ENCODE measurements around the gene TMEM205. TPM values are rescaled to one million over a fixed set of nuclear protein-coding genes. Genes with fewer than 3 reads are reported as not detected.

TMEM205 gene
- total and polyA plus RNA-seq, 10 of the 15 experiments (the other 5 are each of a cell fraction or from before 2014, with no cell fraction given), result 27.8 to 144 (median 88.3) TPM

DNA sequence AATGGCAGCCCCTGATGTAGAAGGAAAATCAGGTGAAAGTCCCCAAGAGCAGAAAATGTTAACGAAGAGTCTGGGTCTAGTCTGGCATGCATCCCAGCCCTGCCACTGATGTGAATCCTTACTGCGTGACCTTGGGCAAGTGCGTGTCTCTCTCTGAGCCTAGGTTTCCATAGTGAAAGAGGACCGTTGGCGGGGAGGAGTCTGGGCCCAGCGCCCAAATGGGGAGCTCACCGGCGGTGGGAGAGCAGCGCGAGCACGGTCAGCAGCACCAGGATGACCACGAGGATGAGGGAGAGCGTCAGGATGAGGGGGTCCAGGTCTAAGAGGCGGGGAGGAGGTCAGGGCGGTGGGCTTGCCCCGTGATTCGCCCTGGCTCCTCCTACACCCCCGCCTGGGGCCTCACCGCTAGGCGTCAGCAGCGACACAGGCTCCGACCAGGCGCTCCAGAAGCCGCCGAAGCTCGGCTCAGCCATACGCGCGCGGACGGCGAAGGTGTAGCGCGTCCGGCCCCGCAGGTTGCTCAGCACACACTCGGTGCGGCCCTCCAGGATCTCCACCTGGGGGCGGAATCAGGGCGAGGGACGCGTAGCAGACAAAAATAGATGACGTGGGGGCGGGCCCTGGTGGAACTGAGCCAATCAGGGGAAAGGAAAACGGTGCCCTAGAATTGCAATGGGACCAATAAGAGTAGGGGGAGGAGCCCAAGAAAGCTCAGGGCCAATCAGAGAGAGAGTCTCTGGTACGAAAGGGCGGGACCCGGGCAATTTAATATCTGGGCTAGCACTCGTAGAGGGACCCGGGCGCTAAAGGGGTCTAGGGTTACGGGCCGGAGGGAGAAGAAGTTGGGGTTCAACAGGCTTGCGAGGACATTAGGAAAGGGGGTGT is 34.8 kb upstream of the TMEM205 start (continued):
- TF ChIP-seq NFYB (IDR thresholded peaks at IDR 0.05; ENCODE audit: insufficient read depth, low read depth, low read length), result peak; percentile 86
- TF ChIP-seq CHD2 (IDR thresholded peaks at IDR 0.05; ENCODE audit: borderline replicate concordance, low read depth, low read length), result peak; percentile 90
- peak; percentile 50; the same call in 1 of the 2 replicates for TF ChIP-seq SMC3 (IDR thresholded peaks at IDR 0.05; ENCODE audit: borderline replicate concordance, low read length)
- peak; percentile 92 for TF ChIP-seq CREB1 (IDR thresholded peaks at IDR 0.05; ENCODE audit: low read depth)
- TF ChIP-seq, protein P1, sequence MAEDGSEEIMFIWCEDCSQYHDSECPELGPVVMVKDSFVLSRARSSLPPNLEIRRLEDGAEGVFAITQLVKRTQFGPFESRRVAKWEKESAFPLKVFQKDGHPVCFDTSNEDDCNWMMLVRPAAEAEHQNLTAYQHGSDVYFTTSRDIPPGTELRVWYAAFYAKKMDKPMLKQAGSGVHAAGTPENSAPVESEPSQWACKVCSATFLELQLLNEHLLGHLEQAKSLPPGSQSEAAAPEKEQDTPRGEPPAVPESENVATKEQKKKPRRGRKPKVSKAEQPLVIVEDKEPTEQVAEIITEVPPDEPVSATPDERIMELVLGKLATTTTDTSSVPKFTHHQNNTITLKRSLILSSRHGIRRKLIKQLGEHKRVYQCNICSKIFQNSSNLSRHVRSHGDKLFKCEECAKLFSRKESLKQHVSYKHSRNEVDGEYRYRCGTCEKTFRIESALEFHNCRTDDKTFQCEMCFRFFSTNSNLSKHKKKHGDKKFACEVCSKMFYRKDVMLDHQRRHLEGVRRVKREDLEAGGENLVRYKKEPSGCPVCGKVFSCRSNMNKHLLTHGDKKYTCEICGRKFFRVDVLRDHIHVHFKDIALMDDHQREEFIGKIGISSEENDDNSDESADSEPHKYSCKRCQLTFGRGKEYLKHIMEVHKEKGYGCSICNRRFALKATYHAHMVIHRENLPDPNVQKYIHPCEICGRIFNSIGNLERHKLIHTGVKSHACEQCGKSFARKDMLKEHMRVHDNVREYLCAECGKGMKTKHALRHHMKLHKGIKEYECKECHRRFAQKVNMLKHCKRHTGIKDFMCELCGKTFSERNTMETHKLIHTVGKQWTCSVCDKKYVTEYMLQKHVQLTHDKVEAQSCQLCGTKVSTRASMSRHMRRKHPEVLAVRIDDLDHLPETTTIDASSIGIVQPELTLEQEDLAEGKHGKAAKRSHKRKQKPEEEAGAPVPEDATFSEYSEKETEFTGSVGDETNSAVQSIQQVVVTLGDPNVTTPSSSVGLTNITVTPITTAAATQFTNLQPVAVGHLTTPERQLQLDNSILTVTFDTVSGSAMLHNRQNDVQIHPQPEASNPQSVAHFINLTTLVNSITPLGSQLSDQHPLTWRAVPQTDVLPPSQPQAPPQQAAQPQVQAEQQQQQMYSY (CRISPR knock-in tag; IDR thresholded peaks at IDR 0.05), result no peak
- peak; percentile 77; the same call in 1 of the 2 replicates for TF ChIP-seq TARDBP (IDR thresholded peaks at IDR 0.05; ENCODE audit: borderline replicate concordance)
- no peak for TF ChIP-seq STAT3 (IDR thresholded peaks at IDR 0.05; ENCODE audit: low read depth, low read length)
- no peak for TF ChIP-seq KDM1A (IDR thresholded peaks at IDR 0.05; ENCODE audit: borderline replicate concordance)
- no peak for TF ChIP-seq EP300 (IDR thresholded peaks at IDR 0.05; ENCODE audit: borderline replicate concordance in 1 of 2, control insufficient read depth in 1 of 2, low read depth in 2 of 2, low read length in 2 of 2)
- TF ChIP-seq FOXK2 (IDR thresholded peaks at IDR 0.05), result no peak
- TF ChIP-seq USF2 (IDR thresholded peaks at IDR 0.05; ENCODE audit: borderline replicate concordance, low read depth, low read length), result no peak
- TF ChIP-seq ZNF24 (IDR thresholded peaks at IDR 0.05), result no peak
- TF ChIP-seq ZNF384 (IDR thresholded peaks at IDR 0.05; ENCODE audit: borderline replicate concordance, low read depth, low read length), result no peak
- TF ChIP-seq, protein P2, sequence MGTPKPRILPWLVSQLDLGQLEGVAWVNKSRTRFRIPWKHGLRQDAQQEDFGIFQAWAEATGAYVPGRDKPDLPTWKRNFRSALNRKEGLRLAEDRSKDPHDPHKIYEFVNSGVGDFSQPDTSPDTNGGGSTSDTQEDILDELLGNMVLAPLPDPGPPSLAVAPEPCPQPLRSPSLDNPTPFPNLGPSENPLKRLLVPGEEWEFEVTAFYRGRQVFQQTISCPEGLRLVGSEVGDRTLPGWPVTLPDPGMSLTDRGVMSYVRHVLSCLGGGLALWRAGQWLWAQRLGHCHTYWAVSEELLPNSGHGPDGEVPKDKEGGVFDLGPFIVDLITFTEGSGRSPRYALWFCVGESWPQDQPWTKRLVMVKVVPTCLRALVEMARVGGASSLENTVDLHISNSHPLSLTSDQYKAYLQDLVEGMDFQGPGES (IDR thresholded peaks at IDR 0.05), result peak; percentile 38; the same call in 1 of the 2 replicates
- no peak for TF ChIP-seq PAX8 (IDR thresholded peaks at IDR 0.05)
- no peak for TF ChIP-seq ZBTB11 (CRISPR knock-in tag; IDR thresholded peaks at IDR 0.05)
- TF ChIP-seq BHLHE40 (IDR thresholded peaks at IDR 0.05; ENCODE audit: borderline replicate concordance in 1 of 2, low read depth in 2 of 2, low read length in 1 of 2), result peak; percentile 62 to 71; a peak in 3 of 4 replicates
